Activated CD8-positive, alpha-beta memory T cell treated with anti-CD3 and anti-CD28 coated beads, Interleukin-2, amount 10 ng/mL, durations not matched to agents 7 days and 5 days (primary cell): ENCODE measurements around the gene ITPRID1. TPM values are rescaled to one million over a fixed set of nuclear protein-coding genes. Genes with fewer than 3 reads are reported as not detected.
"Not testable (repeated sequence)": the region's sequence is repeated elsewhere in the genome, so short reads cannot be mapped to it uniquely, and the experiment has no call there.

Source experiments
- ATAC-seq: fragments of 150-1000 bp; cut with Tn5 transposase; one replicate; pipeline ENCODE4 v1.10.0; 2021; ENCODE audit warnings: moderate library complexity
- CTCF ChIA-PET: fragments of 350-600 bp; sonication (Branson Sonifier 250); formaldehyde crosslinking; loops from one replicate; lab custom pipeline; 2021; ENCODE audit warnings: antibody characterized with exemption; lab: Charles Lee
- DNase-seq: peaks from one replicate; pipeline ENCODE4 v3.0.0-alpha.2; 2020
- H3K27ac Mint-ChIP-seq: one replicate; pipeline ENCODE4 v1.8.0; 2021; ENCODE audit warnings: mild to moderate bottlenecking, mixed read lengths
- H3K27me3 Mint-ChIP-seq: one replicate; pipeline ENCODE4 v1.8.0; 2021; ENCODE audit warnings: mixed read lengths
- H3K36me3 Mint-ChIP-seq: one replicate; pipeline ENCODE4 v1.8.0; 2021; ENCODE audit warnings: mild to moderate bottlenecking, mixed read lengths
- H3K4me1 Mint-ChIP-seq: one replicate; pipeline ENCODE4 v1.8.0; 2021; ENCODE audit warnings: mixed read lengths
- H3K4me3 Mint-ChIP-seq: one replicate; pipeline ENCODE4 v1.8.0; 2021; ENCODE audit warnings: mild to moderate bottlenecking, moderate library complexity, mixed read lengths
- H3K9me3 Mint-ChIP-seq: one replicate; pipeline ENCODE4 v1.8.0; 2022; ENCODE audit warnings: low read depth, mixed read lengths
- total RNA-seq, 2 experiments: library from RNA; stranded (reverse); gene quantifications; one replicate each; pipeline ENCODE4 v1.2.3, GENCODE V29; 2021

Gene ITPRID1
- total RNA-seq, 2 experiments from 2014 or later = not detected

DNA sequence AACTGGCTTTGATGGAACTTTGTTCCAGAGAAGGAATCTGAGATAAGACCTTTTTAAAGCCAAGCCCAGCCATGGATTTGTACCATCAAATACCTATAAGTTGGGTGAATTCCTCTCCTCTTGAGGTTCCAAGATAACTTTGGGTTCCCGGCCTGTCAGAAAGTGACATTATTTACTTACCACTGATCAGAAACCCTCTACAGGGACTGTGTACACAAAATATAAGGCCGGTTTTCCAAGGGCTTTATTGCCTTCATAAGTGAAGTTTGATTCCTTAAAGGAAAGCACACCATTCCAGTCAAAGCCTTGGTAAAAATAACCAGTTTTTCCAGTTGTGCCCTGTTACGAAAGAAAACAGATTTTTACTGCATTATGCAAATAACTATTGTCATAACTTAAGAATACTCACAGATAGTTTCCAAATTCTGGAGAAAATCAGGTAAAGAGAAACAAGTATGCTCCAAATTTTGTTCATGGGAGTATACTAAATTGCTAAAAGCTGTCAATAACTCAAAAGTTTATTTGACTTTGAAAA lies 26.8 kb downstream of the ITPRID1 start:
- CTCF ChIA-PET, H3K36me3 Mint-ChIP-seq, DNase-seq, H3K4me1 Mint-ChIP-seq, H3K4me3 Mint-ChIP-seq, H3K27ac Mint-ChIP-seq, ATAC-seq, H3K27me3 Mint-ChIP-seq, H3K9me3 Mint-ChIP-seq: not testable (repeated sequence)

DNA sequence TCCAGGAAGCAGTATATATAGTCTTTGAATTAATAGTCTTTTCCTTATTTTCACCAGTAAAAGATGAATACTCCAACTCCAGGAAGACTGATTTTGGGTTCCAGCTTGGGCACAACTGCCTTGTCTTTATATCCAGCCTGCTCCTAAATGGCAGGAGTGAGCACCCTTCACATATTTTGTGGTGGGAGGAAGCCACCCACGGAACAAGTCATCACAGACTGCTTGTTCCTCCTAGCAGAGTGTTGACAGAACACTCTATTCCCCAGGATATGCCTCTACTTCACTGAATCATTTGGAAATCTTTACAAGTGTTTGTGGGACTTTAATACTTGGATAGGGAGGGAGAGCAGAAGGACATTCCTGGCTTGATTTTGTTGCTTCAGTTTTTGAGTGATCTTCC lies 31.7 kb downstream of the ITPRID1 start:
- ATAC-seq (no peak), DNase-seq (no peak)
- peaks cover 2% of the 10 kb centered on the region for H3K9me3 Mint-ChIP-seq
- CTCF ChIA-PET = no interaction called here
- H3K27ac Mint-ChIP-seq = no peak overlapping the region
- no peak overlapping the region for H3K4me3 Mint-ChIP-seq
- no peaks in the 10 kb centered on the region for H3K36me3 Mint-ChIP-seq
- H3K4me1 Mint-ChIP-seq = no peaks in the 10 kb centered on the region
- no peaks in the 10 kb centered on the region for H3K27me3 Mint-ChIP-seq

DNA sequence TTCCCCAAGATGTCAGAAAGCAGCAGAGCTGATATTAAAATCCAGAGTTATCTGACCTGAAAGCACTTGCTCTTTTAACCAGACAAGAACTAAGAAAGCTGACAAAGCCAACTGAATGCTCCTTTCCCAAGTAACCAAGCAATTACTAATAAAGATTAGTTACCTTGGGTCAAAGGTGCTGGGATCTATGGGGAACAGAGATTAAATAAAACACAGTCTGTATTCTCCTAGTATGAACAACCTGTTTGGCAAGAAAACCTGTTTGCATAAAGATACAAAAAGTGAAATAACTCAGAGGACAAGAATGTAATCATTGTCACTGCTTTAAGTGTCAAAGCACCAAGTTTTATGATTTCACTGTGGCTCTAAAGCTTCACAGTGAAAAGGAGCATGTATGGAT lies 35.7 kb downstream of the ITPRID1 start:
- ATAC-seq (no peak), DNase-seq (no peak)
- H3K9me3 Mint-ChIP-seq = no peaks in the 10 kb centered on the region
- no peaks in the 10 kb centered on the region for H3K4me1 Mint-ChIP-seq
- no peaks in the 10 kb centered on the region for H3K27me3 Mint-ChIP-seq
- H3K36me3 Mint-ChIP-seq = no peaks in the 10 kb centered on the region
- H3K27ac Mint-ChIP-seq = no peak overlapping the region
- CTCF ChIA-PET = interaction anchor here (0.6 kb wide), 1 partner anchor 935 kb away, joined by 3 read pairs; no protein-coding TSS in a partner anchor
- no peak overlapping the region for H3K4me3 Mint-ChIP-seq

DNA sequence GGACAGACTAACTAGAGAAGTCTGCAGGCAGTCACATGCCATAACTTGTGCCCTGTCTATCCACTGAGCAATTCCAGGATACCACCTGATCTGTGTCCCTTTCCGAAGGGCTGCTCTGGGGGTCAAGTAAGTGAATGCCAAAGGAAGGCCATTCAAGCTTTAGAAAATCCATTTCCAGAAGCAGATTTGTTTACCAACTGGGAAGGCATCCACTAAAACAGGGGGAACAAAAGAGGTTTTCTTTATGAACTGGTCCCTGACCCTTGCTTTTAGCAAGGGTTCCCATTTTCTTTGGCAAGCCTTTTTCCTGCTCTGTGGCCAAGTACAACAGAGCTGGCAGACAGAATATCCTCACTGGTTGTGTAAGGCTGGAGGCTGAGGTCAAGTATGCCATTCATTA lies 36.5 kb downstream of the ITPRID1 start:
- DNase-seq (no peak), ATAC-seq (no peak)
- CTCF ChIA-PET = no interaction called here
- Mint-ChIP-seq H3K27me3 (no peaks in the 10 kb centered on the region), H3K4me1 (no peaks in the 10 kb centered on the region), H3K9me3 (no peaks in the 10 kb centered on the region), H3K36me3 (no peaks in the 10 kb centered on the region), H3K27ac (no peak overlapping the region), H3K4me3 (no peak overlapping the region)

DNA sequence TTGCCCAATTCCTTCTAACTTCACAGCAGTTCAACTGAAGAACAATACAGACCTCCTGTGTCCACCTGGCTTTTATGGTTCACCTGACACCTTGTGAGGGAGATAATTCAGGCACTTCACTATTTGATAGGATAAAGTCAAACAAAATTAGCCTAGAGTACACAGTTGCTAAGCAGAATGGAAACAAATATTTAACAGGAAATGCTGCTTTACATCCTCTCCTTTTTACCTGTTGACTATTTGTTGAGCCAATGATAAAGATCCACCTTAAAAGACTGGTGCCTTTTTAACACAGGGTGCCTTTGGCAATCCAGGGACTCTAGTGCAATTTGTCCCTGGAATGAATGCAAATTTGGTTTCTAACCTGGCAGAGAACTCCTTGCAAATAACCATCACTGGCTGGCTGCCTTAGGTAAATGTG lies 39.8 kb downstream of the ITPRID1 start:
- no peaks in the 10 kb centered on the region for H3K27me3 Mint-ChIP-seq
- H3K4me3 Mint-ChIP-seq = no peak overlapping the region
- CTCF ChIA-PET = no interaction called here
- H3K9me3 Mint-ChIP-seq = no peaks in the 10 kb centered on the region
- H3K27ac Mint-ChIP-seq = no peak overlapping the region
- ATAC-seq (no peak), DNase-seq (no peak)
- H3K4me1 Mint-ChIP-seq = no peaks in the 10 kb centered on the region
- H3K36me3 Mint-ChIP-seq = no peaks in the 10 kb centered on the region

DNA sequence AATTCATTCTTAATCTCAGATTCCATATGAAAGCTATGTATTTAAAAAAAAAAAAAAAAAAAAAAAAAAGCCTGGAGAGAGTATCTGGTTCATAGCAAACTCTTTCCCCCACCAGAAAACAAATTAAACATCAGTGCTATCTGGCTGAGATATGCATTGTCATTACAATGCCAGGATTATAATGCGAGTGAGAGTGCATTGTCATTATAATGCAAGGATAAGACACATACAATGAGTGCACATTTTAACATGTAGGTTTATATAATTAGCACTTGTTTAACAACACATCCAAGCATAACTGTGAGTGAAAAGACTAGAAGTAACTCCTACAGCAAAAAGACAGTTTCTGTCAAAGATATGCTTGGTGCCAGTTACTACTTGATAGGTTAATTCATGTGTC lies 48.1 kb downstream of the ITPRID1 start:
- no peak for ATAC-seq
- CTCF ChIA-PET = no interaction called here
- no peaks in the 10 kb centered on the region for H3K36me3 Mint-ChIP-seq
- no peak overlapping the region for H3K27ac Mint-ChIP-seq
- no peaks in the 10 kb centered on the region for H3K27me3 Mint-ChIP-seq
- peaks cover 5% of the 10 kb centered on the region for H3K9me3 Mint-ChIP-seq
- no peaks in the 10 kb centered on the region for H3K4me1 Mint-ChIP-seq
- no peak for DNase-seq
- H3K4me3 Mint-ChIP-seq = no peak overlapping the region

DNA sequence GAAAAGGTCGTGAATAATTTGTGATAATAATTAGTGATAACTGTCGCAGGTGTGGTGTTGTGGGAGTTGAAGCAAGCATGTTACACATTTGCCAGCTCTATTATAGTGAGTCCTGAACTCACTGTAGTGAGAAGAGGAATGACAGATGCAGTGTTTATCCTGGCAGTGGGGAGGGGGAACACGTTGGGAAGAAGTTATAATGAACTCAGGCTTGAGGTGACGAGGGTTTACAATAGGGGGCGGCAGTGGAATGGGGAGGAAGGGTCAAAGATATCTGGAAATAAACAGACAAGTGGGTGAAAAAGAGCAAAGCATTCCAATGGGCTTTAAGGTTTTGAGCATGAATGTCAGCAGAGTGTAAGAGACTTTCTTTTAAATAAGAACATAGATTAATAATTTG lies 49.6 kb downstream of the ITPRID1 start:
- DNase-seq (no peak), ATAC-seq (no peak)
- H3K27ac Mint-ChIP-seq = no peak overlapping the region
- H3K9me3 Mint-ChIP-seq = peaks cover 5% of the 10 kb centered on the region
- no peaks in the 10 kb centered on the region for H3K27me3 Mint-ChIP-seq
- CTCF ChIA-PET = no interaction called here
- no peak overlapping the region for H3K4me3 Mint-ChIP-seq
- no peaks in the 10 kb centered on the region for H3K36me3 Mint-ChIP-seq
- no peaks in the 10 kb centered on the region for H3K4me1 Mint-ChIP-seq

DNA sequence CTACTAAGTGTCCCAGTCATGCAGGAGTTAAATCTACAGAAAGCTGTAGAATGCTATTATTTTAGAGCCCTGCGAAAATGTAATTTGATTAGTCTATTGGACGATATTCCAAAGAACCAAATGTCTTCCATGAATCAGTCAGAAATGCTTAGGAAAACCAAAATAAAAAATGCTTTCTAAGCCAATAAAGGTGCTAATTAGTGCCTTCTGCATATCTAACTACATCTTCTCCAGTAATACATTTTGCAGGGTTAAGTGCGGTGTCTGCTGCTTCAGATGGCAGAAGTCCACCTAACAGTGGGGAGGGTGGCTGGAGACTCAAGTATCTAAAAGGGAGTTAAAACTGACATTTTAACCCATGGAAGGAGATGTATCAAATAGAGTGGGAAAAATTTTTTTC lies 50.1 kb downstream of the ITPRID1 start:
- CTCF ChIA-PET = no interaction called here
- ATAC-seq (no peak), DNase-seq (no peak)
- Mint-ChIP-seq H3K4me3 (no peak overlapping the region), H3K36me3 (no peaks in the 10 kb centered on the region), H3K27ac (no peak overlapping the region), H3K9me3 (peaks cover 5% of the 10 kb centered on the region), H3K27me3 (no peaks in the 10 kb centered on the region), H3K4me1 (no peaks in the 10 kb centered on the region)

DNA sequence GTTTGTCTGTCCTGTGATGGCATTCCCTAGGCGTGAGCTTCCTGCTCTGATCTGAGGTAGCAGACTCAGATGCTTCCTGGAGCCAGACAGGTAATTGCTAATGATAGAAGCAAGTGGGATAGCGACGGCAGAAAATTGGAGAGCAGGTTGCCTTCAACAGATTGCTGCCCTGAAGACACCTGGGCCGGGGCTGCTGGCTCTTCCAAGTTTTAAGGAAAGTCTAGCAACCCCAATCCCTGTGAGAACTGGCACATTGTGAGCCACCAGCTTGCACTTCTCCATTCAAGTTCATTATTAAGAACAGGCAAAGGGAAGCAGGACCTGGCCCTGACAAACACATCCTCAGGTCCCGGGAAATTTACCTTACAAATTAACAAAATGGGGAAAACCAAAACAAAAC lies 50.8 kb downstream of the ITPRID1 start:
- DNase-seq (no peak), ATAC-seq (no peak)
- CTCF ChIA-PET = no interaction called here
- peaks cover 5% of the 10 kb centered on the region for H3K9me3 Mint-ChIP-seq
- no peak overlapping the region for H3K27ac Mint-ChIP-seq
- no peaks in the 10 kb centered on the region for H3K27me3 Mint-ChIP-seq
- H3K4me3 Mint-ChIP-seq = no peak overlapping the region
- H3K36me3 Mint-ChIP-seq = no peaks in the 10 kb centered on the region
- H3K4me1 Mint-ChIP-seq = no peaks in the 10 kb centered on the region

DNA sequence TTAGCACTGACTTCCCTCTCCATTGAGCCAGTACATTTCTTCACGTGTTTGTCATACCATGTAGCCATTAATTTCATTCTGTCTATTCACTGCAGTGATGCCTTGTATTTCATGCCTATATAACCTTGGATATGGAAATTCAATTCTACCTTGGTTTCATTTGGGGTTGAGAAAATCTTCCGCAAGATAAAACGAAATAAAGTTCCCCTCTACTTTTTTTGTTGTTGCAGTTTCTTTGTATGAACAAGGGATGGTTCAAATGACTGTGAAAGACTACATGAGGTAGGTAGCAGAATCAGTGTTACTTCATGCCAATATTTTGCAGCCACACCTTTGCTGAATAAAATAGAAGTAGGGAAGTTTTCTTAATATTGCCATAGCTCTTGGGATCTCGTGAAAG lies 55.6 kb downstream of the ITPRID1 start:
- H3K27ac Mint-ChIP-seq = no peak overlapping the region
- CTCF ChIA-PET = no interaction called here
- H3K4me1 Mint-ChIP-seq = no peaks in the 10 kb centered on the region
- no peaks in the 10 kb centered on the region for H3K27me3 Mint-ChIP-seq
- no peak for DNase-seq
- no peak for ATAC-seq
- H3K9me3 Mint-ChIP-seq = no peaks in the 10 kb centered on the region
- H3K36me3 Mint-ChIP-seq = no peaks in the 10 kb centered on the region
- H3K4me3 Mint-ChIP-seq = no peak overlapping the region

DNA sequence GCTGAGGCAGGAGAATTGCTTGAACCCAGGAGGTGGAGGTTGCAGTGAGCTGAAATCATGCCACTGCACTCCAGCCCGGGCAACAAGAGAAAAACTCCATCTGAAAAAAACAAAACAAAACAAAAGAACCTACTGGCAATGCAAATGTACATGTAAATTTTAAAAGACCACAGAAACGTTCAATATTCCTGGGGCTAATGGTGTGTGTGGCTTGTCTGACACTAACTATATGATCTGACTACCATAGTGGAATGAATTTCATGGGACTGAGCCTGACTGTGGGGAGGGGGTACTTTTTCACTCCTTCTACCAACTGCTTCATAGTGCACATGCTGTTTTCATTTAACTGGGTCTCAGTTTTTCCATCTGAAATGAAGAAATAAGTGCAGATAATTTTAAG lies 69.6 kb downstream of the ITPRID1 start:
- Mint-ChIP-seq H3K36me3 (no peaks in the 10 kb centered on the region), H3K9me3 (peaks cover 5% of the 10 kb centered on the region), H3K4me1 (no peaks in the 10 kb centered on the region), H3K27me3 (no peaks in the 10 kb centered on the region), H3K27ac (no peak overlapping the region), H3K4me3 (no peak overlapping the region)
- no peak for DNase-seq
- ATAC-seq = no peak
- CTCF ChIA-PET = no interaction called here

DNA sequence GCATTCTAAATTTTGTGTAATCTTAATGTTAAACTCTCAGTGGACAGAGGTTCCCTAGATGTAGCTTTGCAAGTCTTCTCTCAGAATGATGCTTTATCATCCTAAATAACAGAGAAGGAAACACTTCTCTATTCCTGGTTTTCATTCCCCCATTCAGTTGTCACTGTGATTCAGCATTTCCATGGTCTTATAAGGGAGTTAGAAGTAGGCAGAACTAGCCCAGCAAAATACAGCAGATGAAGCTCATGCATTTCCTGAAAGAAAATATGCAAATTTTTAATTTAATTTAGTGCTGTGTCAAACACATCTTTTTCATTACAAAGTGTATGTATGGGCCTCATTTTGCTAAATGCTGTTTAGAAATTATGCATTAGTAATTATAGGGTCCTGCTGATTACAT lies 70.1 kb downstream of the ITPRID1 start:
- DNase-seq (no peak), ATAC-seq (no peak)
- no peaks in the 10 kb centered on the region for H3K4me1 Mint-ChIP-seq
- no peaks in the 10 kb centered on the region for H3K27me3 Mint-ChIP-seq
- no peak overlapping the region for H3K4me3 Mint-ChIP-seq
- H3K9me3 Mint-ChIP-seq = peaks cover 5% of the 10 kb centered on the region
- no peaks in the 10 kb centered on the region for H3K36me3 Mint-ChIP-seq
- CTCF ChIA-PET = no interaction called here
- no peak overlapping the region for H3K27ac Mint-ChIP-seq

DNA sequence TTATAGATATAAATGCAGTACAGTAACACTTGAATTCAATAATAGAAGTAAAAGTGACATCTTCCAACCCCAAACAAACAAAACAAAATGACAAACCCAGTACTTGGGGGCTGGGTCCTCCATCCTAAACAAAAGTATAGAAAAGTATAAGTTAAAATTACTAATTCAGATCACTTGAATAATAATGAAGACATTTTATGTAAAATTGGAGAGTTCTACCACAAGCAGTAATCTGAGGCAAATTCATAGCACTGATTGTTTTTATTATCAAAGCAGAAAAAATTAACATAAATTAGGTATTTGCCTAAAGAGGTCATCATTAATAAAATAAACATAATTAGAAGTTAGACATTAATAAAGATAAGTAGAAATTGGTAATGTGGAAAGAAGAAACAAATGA lies 81.5 kb downstream of the ITPRID1 start:
- no peak overlapping the region for H3K4me3 Mint-ChIP-seq
- no peak overlapping the region for H3K27ac Mint-ChIP-seq
- no peaks in the 10 kb centered on the region for H3K36me3 Mint-ChIP-seq
- H3K9me3 Mint-ChIP-seq = peaks cover under 1% of the 10 kb centered on the region
- ATAC-seq = no peak
- no peak for DNase-seq
- H3K27me3 Mint-ChIP-seq = no peaks in the 10 kb centered on the region
- H3K4me1 Mint-ChIP-seq = no peaks in the 10 kb centered on the region
- CTCF ChIA-PET = no interaction called here

DNA sequence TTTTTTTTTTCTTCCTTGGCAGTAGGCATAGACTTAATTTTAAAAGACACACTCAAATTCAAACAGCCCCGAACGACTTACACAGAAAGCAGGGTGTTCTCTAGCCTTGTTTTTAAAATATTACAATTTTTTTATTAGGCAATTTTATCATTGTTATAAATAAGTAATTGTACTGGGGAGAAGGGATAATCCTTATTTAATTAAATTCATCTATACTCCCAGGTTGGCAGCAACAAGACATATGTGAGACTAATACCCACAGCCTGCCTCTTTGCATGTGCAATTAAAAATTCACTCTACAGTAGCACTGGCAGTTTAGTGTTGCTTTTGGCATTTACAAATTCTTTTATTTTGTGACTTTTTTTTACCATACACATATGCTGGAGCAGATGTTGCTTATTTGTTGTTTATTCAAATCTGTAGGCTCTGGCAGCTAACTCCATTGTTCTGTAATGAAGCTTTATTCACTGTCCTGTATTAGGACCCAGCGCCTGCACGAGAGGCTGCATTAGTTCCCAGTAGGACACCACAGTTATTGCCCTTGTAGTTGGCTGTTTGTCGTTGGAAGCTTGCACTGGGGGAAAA lies 88.2 kb downstream of the ITPRID1 start:
- no peak overlapping the region for H3K27ac Mint-ChIP-seq
- H3K27me3 Mint-ChIP-seq = no peaks in the 10 kb centered on the region
- CTCF ChIA-PET = no interaction called here
- no peak overlapping the region for H3K4me3 Mint-ChIP-seq
- DNase-seq (no peak), ATAC-seq (no peak)
- peaks cover 3% of the 10 kb centered on the region for H3K9me3 Mint-ChIP-seq
- H3K4me1 Mint-ChIP-seq = no peaks in the 10 kb centered on the region
- no peaks in the 10 kb centered on the region for H3K36me3 Mint-ChIP-seq

DNA sequence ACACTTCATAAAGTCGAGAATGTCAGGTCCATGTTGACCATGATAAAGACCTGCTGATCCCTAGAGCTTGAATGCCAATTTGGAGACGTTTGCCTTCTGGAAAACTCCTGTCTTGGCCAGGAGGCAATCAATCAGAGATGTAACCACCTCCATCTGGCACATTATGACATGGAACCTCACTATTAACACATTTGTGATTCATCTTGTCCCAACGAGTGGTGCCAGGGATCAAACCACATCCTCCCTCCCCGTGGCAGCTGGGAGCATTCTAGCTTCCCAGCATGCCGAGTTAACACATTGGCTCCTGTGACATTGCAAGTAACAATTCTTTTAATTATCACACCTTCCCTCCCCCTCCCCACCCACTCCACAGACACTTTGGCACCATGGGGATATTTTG lies 89.2 kb downstream of the ITPRID1 start:
- CTCF ChIA-PET = no interaction called here

More for the DNA sequence above, 89.2 kb downstream of the ITPRID1 start:
- no peak for DNase-seq
- H3K36me3 Mint-ChIP-seq = no peaks in the 10 kb centered on the region
- no peak overlapping the region for H3K27ac Mint-ChIP-seq
- H3K9me3 Mint-ChIP-seq = peaks cover 3% of the 10 kb centered on the region
- H3K4me1 Mint-ChIP-seq = no peaks in the 10 kb centered on the region
- no peak for ATAC-seq
- no peaks in the 10 kb centered on the region for H3K27me3 Mint-ChIP-seq
- H3K4me3 Mint-ChIP-seq = no peak overlapping the region
